CD4-positive, alpha-beta T cell treated with Interleukin-15 for 1 hour (primary cell): ENCODE results near the gene ARHGAP28.

Source experiments
- DNase-seq: peaks from one replicate; pipeline ENCODE4 v3.0.0-alpha.2; 2020

Gene ARHGAP28

DNA sequence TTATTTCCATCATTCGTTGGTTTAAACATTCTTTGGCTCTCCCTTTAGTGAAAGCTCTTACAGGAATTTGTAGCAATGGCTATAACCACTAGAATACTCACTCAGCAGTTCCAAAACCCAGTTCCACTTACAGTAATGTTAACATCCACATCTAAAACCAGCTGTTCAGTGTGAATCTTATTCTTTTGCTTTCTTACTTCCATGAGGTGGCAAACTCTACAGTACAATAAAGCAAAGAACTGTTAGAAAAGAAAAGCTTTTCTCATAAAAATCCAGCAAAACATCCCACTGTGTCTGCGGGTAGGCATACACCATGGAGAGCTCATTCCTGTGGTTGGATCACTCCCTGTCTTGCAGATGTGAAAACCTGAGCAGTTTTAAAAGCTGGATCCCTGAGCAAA is 147.1 kb downstream of the ARHGAP28 start:
- DNase-seq, result no peak

DNA sequence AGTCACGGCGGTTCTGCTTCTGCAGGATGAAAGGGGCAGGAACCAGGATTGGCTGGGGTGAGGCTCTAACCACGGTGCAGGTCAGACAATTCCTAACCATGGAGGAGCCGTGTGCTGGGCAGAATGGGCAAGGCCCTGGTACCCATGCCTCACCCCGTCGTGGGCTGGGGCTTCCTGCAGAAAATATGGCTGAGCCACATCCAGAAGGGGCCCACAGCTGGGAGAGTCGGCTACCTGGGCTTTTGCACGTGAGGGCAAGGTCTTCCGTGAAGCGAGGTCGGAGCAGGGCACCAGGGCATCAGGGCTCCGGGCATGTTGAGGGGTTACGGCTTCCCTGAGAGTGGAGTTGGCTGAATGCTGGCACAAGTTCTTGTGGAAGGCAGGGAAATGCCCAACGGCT is 147.8 kb downstream of the ARHGAP28 start:
- DNase-seq, result no peak

DNA sequence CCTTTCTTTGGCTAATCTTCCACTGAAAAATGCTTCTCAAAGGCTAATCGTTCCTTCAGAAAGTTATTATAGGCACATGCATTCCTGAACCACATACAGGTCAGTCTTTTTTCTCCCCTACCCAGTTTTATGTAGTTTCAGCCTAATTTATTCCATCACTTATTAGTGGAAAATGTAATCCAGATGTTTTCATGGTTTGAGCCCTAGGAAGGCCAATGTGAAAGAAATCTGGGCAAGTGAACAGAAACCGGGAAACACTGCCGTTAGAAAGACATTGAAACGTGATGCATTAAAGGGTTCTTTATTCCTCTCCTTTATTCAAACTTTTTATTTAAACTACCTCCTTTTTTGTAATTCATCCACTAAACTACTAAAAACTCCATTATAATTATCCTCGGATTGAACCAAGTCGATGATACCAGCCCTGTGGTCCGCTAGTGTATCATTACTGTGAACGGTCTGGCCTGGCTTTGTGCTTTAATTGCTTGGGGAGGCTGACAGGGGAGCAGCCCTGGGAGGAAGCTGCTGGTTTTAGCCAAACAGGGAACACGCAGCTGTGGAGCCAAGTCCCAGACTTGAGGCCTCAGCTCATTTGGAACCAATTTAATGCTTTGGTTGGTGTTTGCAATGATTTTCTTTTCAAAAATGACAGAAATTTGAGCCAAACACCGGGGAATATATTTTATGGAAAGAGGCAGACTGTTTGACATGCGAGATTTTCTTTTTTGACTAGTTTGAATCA is 149.2 kb downstream of the ARHGAP28 start:
- DNase-seq, result no peak

DNA sequence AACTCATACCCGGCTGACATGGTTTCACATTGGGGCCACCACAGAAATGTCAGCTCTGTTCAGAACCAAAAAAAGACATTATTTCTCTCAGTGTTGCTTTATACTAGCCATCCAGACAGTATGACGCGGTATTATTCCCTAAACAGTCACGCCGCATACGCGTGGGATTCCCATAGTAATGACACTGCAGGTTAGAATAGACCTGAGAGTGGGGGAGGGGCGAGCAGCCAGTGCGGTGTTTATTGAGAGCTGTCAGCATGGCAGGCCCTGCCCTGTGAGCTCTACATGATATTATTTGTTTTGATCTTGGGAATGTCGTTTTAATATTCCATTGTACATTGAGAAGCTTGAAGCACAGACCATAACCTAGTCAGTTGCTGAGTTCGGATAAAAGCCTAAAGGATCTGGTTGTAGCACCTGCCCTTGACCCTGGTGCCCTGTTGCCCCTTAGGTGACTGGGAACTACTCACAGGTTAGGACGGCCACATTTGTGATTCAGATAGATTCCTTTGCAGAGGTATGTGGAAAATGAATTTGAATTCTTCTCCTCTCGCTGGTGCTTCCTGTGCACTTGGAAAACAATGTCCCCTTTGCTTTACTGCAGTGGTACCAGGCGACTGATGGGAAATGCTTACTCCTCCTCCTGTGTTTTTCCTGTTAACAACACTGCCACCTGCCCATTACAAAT is 150.1 kb downstream of the ARHGAP28 start:
- DNase-seq, result no peak

DNA sequence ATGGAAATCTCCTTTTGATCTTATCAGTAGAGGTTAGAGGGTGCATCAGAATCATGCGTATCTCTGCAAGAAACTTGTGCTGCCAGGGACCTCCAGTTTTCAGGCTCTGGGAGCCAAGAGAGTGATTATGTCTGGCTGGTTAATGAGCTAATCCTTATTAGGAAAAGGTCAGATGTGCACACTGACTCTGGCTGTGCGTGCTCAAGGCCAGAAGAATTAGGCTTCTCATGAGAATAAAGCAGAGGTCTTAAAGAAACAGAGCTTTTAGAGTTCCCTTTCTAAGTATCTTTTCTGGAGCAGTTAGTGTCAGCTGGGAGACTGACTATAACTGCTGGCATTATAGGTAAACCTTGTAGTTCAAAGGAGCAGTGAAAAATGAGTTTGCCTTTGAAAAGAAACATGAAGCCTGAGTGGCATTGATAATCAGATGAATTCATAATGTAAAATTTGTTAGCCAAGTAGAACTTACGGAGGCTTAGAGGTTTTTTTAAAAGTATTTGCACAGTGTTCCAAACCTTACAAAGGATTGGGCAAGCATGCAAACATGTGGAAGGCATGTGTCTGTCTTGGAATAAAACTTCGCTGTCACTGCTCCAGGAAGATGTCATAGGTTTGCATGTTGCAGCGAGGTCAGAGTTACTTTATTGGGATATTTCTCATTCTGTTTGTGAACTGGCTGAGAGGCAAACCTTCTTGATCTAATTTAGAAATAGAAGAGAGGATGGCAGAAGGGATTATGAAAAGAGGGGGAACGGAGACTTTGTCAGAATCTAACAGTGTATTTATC is 151.7 kb downstream of the ARHGAP28 start:
- DNase-seq, result no peak

DNA sequence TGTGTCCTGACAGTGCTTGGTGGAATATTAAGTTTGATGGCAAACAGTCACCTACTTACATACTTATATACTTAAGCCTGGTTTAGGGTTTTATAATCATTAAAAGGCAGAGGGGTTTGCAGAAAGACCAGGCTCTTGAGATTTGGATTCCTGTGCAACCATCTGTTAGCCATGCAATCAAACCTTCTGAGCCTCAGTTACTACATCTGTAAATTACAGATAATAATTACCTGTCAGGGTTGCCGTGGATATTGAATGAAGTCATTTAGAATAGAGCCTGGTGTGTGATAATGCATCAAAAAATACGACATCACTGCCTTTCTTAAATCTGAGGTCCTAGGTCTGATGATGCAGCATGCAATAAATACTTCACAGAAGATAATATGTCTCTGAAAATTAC is 152.9 kb downstream of the ARHGAP28 start:
- no peak for DNase-seq

DNA sequence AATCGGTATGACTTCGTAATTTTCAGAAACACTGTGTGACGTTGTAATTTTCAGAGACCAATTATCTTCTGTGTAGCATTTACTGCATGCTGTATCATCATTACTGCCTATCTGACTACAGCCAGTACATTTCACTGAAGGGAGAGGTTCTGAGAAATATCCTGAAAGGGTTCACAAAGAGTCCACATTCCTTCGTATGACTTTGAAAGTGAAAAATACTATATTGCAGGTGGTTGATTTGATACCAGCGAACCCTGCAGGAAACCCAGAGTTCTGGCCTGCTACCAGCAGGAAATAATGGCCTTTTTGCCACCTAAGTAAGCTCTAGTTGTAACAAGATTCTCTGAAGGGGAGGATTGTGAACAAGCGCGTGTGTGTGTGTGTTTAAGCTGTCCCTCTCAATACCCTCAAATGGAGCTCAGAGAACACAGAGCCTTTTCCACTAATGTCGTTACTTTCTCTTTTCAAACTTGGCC is 155.5 kb downstream of the ARHGAP28 start:
- no peak for DNase-seq

DNA sequence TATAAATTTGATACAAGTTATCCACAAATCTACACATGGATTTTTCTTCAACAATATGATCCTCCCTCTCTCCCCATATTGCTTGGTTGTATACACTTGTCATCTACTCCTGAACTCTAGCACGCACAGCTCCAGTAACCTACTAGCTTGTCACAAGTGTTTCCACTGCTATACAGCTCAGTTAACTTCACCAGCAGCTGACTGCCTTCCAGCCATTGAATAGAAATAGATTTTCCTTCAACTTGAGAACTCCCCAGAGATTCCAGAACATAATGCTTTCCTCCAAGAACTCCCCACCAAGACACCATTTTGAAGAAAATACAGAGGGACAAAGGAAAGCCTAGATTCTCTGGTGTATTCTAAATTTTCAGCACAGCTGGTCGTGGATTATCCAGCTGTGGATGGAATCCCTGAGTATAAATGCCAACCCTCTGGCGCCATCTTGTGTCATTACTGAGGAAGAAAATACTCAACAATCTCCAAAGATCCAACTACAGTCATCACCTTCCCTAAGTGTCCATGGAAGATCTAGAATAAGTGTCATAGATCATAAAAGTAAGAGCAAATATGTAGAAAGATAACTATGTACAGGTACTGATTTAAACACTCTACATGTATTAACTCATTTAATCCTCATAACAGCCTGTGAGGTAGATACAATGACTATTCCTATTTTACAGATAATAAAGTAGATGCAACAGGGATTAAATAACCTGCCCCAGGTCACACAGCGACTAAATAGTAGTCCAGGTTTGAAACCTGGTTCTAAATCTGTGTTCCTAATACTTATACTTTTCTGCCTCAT is 156.7 kb downstream of the ARHGAP28 start:
- no peak for DNase-seq

DNA sequence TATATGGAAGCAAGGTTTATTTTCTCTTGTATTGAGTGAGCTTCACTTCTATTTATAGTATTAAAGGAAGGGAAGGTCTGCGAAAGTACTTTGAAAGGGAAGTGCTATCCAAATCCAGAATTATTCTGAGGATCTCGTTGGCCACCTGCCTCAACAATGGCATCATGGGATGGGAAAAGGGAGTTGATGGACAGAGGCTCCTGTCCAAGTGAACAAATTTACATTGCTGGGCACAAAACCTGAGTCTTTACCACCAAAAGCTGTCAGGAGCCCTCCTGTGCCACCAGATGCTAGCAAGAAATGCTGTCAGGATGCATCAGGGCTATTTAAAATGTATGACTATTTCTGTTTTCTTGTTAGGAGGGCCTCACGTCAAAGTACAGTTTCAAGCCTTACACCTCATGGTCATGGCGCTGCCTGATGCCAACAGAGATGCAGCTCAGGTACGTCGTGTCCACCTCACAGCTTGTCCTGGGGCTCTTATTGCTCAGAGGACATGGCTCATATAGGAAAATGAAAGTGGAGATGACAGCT is 157.3 kb downstream of the ARHGAP28 start:
- no peak for DNase-seq

DNA sequence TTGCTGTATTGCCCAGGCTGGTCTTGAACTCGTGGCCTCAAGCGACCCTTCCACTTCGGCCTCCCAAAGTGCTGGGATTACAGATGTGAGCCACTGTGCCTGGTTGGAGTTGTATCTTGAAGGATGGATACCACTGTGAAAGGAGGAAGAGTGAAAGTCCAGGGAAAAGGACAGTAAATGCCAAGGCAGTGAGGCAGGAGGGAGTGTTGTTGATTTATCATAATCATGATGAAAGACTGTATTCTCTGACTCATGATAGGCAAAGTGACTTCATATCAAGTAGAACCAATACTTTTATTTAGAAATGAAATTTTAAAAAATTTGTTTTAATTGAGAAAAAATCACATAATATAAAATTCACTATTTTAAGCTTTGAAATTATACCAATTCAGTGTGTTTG is 162.3 kb downstream of the ARHGAP28 start:
- no peak for DNase-seq

DNA sequence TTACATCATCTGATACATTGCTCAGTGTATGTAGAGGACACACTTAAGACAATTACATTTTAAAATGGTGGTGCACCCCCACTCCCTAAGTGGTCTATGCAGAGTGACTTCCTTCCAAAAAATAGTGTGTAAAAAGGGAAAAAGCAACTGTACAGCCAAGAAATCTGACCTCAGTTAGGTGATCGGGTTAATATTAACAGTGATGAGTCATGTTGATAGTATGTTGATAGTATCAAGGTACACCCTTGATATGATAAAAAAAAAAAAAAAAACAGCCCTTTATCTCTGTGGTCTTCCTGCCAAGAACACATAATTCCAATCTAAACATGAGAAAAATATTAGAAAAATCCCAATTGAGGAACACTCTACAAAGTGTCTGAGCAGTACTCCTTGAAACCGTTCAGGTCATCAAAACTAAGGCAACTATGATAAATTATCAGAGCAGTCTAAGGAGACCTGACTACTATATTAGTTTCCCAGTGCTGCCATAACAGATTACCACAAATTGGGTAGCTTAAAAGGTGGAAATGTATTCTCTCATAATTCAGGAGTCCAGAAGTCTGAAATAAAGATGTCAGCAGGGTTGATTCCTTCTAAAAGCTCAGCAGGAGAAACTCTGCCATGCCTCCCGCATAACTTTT is 171.9 kb downstream of the ARHGAP28 start:
- DNase-seq, result no peak

DNA sequence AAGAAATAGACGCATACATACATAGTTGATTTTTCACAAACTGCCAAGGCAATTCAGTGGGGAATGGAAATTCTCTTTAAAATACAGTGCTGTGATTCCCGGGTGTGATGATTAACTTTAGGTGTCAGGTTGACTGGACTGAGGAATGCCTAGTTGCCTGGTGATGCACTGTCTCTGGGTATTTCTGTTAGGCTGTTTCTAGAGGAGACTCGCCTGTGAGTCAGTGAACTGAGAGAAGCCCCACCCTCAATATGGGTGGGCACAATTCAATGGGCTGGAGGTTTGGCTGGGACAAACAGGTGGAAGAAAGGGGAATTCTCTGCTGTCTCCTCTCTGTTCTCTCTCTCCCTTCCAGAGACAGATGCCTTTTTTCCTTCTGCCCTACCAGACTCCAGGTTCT is 187.6 kb downstream of the ARHGAP28 start:
- no peak for DNase-seq

DNA sequence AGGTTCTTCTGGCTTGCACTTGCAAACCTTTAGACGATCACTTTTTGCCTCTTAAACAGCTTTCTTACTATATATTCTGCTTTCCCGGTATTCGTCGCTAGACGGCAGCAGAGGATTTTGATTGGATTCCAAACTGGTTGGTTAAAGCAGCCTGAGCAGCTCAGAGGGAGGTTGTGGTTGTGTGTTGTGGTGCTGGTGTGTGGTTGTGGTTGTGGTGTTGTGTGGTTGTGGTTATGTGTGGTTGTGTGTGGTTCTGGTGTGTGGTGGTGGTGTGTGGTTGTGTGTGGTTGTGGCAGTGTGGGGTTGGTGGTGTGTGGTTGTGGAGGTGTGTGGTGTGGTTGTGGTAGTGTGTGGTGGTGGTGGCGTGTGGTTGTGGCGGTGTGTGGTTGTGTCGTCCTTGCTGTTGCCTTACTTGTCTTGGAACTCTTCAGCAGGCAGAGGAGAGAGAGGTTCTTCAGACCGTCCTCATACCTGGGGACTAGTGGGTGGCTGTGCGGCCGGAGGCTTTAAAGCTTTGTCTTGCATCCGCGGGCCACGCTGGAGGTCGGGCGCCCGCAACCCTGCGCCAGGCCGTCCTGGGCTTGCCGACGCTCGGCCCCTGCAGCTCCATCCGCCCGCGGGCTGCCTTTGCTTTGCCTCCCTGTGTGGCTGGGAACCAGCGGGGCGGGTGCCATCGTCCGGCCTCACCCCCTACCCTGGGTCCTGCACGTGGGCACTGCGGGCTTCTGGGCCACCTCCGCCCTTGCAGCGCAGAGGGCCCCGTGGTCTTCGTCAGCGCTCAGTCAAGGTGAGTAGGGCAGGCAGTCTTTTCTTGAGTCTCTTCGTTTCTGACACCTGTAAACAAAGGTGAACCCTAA is 190.8 kb downstream of the ARHGAP28 start:
- DNase-seq, result no peak

DNA sequence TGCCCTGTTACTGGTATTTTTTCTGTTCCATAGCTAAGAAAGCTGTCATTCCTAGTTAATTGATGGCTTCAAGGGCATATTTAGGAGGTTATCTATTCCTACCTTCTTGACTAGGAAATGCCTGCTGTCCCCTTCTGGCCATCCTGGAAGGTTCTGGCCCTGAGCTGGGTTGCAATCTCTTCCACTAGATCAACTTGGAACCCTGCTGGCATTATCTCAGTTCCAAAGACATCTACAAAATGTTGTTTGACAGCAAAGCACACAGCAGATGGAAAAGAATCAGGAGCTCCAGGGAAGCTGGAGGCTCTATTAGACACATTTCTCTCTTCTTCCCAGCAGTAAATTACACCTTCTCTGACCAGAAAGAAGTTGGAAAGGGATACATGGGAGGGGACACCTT is 192.1 kb downstream of the ARHGAP28 start:
- DNase-seq, result no peak

DNA sequence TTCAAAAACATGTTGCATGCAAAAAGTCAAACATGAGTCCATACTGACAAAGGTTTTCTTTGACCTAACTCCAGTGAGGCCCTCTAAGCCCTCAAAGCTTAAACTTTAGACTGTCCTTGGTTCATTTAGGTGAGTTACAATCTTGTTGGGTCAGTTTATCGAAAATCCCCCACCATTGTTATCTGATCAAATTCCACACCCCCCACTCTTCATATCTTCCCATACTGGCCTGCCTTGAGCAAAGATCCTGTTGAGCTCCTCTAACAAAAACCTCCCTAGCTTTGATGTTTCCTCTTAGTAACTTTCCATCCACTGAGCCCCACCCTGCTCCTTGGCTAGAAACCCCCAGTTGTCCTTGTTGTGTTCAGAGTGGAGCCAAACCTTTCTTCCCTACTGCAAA is 193.7 kb downstream of the ARHGAP28 start:
- no peak for DNase-seq

DNA sequence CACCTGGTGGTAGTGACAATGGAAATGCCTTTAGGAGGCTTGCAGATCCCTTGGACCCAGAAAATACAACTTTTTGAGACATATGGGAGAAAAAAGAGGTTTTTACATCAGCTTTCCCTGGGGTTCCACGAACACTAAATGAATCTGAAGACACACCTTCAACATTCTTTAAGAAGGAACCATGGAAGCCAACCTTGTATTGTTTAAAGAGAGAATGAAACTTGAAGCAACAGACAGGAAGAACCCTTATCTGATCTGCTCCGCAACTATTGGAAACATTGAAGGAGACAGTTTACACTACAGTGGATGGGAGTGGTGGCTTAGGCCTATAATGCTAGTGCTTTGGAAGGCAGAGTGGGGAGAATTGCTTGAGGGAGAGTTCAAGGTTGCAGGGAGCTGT is 197.6 kb downstream of the ARHGAP28 start:
- no peak for DNase-seq

DNA sequence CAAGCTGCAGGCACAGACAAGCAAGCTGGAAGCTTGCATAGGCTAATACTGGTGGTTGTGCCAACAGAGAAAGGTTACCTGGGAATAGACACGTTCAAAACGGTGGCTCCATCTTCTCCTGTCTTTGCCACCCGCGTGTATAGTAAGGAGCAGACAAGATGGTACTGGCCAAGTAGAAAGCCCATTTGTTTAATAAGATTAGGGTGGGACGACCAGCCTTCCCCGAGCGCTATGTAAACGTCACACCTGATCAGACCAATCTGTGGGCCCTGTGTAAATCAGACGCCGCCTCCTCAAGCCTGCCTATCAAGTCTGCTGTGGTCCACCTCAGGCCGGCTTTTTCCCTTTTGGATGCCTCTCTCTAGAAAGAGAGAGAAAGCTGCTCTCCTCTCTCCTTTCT is 198.8 kb downstream of the ARHGAP28 start:
- no peak for DNase-seq

DNA sequence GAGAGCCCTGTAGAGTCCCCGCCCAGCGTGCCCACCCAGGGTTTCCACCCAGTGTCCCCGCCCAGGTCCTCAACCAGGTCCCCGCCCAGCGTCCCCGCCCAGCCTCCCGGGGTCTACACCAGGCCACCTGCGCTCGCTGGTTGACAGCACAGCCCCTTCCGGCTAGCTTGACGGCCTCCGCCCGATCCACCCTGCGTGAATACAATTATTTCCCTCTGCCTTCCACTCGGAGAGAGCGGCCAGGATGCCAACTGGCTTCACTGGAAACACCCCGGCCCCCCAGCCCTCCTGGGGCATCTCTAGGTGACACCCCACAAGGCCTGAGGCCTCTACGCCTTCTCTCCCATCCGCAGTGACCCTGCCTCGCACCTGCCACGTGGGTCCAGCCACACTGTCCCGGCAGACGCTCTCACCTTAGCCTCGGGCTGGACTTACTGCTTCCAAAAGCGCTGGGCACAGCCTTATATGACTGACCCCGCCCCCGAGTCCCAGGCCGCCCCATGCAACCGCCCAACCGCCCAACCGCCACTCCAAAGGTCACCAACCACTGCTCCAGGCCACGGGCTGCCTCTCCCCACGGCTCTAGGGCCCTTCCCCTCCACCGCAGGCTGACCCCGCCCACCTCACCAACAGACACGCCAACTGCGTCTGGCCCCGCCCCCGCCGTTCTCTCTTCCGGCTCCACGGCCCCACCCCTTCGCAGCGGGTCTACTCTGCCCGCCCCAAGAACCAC is 200.0 kb downstream of the ARHGAP28 start:
- no peak for DNase-seq

DNA sequence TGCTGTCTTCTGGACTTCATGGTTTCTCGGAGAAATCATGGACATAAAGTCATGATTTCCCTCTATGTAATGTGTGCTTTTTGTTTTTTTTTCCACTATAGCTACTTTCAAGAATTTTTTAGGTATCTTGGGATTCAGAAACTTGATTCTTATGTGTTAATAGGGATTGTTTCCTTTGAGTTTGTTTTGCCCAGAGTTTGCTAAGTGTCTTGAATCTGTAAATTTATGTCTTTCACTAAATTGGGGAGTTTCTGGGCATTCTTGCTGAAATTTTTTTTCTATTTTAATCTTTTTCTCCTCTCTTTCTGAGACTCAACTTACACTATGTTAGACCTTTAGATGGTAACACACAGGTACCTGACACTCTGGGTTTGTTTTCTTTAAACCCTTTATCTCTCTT is 205.3 kb downstream of the ARHGAP28 start:
- DNase-seq, result no peak

DNA sequence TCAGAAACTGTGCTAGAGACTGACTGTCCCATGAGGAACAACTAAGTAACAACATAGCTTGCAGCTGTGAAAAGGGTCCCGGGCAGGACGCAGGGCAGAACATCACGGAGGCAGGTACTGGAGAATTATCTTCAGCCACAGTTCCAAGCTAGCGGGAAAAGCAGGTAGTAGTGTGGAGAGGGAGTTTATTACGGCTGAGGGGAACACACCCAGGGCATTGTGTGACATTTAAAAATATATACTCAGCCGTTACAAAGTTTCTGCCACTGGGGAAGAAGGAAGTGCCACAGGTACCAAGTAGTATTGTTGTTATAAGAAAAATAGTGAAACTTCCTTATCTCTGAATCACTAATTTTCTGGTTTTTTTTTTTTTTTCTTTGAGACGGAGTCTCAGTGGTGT is 208.5 kb downstream of the ARHGAP28 start:
- DNase-seq, result no peak
